Epithelial cell of proximal tubule (primary cell): ENCODE results near the gene CMBL. TPM values are rescaled to one million over a fixed set of nuclear protein-coding genes. Genes with fewer than 3 reads are reported as not detected.

Experiments
- DNase-seq: peaks from one replicate; pipeline ENCODE4 v3.0.0-alpha.2; 2011; ENCODE audit warnings: low read depth
- H3K4me3 ChIP-seq: 2 replicates; pipeline ENCODE4 v1.5.1; 2011; ENCODE audit warnings: low read depth, mild to moderate bottlenecking, low read length
- total RNA-seq: library from RNA; depleted of rRNA; stranded (reverse); fragments of >200 nt; gene quantifications from 2 replicates; pipeline ENCODE4 v1.2.3, GENCODE V29; 2015
- TF ChIP-seq, protein P1 (sequence below): conservative IDR thresholded peaks from 2 replicates; pipeline ENCODE4 v1.5.1; 2012; ENCODE audit warnings: low read depth, mild to moderate bottlenecking, low read length

Gene CMBL
- total RNA-seq, 1 donor from 2014 or later: 2.2 TPM

- no peak overlapping the region for H3K4me3 ChIP-seq
- TF ChIP-seq, protein P1, sequence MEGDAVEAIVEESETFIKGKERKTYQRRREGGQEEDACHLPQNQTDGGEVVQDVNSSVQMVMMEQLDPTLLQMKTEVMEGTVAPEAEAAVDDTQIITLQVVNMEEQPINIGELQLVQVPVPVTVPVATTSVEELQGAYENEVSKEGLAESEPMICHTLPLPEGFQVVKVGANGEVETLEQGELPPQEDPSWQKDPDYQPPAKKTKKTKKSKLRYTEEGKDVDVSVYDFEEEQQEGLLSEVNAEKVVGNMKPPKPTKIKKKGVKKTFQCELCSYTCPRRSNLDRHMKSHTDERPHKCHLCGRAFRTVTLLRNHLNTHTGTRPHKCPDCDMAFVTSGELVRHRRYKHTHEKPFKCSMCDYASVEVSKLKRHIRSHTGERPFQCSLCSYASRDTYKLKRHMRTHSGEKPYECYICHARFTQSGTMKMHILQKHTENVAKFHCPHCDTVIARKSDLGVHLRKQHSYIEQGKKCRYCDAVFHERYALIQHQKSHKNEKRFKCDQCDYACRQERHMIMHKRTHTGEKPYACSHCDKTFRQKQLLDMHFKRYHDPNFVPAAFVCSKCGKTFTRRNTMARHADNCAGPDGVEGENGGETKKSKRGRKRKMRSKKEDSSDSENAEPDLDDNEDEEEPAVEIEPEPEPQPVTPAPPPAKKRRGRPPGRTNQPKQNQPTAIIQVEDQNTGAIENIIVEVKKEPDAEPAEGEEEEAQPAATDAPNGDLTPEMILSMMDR: no peak
Measured at GRCh38 chr5:10338686-10339057, 31.0 kb upstream of the CMBL start.

DNA sequence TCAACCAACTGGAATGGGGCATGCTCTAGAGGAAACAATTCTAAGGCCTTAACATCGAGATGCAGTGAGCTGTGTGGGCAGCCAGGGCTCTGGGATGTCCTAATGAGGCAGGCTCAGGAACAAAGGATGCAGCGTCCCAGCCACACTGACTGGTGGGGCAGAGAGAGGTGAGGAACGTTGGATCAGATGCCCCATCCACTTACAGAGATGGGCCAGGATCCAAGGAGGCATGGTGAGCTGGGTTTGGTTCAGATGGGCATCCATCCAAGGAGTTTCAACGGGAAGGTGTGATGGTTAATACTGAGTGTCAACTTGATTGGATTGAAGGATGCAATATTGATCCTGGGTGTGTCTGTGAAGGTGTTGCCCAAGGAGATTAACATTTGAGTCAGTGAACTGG lies 30.3 kb upstream of the CMBL start:
- TF ChIP-seq, protein P1: no peak
- DNase-seq: no peak
- no peak overlapping the region for H3K4me3 ChIP-seq

More at GRCh38 chr5:10338686-10339057, 31.0 kb upstream of the CMBL start:
- no peak for DNase-seq

GRCh38 chr5:10337107-10337506 lies 29.4 kb upstream of the CMBL start:
- no peak overlapping the region for H3K4me3 ChIP-seq
- no peak for DNase-seq
- TF ChIP-seq, protein P1: no peak

- TF ChIP-seq, protein P1: no peak
- no peak overlapping the region for H3K4me3 ChIP-seq
- no peak for DNase-seq
Measured at GRCh38 chr5:10335711-10336470, 28.2 kb upstream of the CMBL start.

- no peak for DNase-seq
- H3K4me3 ChIP-seq: no peak overlapping the region
- TF ChIP-seq, protein P1: no peak
Measured at GRCh38 chr5:10334831-10335230, 27.1 kb upstream of the CMBL start.

DNA sequence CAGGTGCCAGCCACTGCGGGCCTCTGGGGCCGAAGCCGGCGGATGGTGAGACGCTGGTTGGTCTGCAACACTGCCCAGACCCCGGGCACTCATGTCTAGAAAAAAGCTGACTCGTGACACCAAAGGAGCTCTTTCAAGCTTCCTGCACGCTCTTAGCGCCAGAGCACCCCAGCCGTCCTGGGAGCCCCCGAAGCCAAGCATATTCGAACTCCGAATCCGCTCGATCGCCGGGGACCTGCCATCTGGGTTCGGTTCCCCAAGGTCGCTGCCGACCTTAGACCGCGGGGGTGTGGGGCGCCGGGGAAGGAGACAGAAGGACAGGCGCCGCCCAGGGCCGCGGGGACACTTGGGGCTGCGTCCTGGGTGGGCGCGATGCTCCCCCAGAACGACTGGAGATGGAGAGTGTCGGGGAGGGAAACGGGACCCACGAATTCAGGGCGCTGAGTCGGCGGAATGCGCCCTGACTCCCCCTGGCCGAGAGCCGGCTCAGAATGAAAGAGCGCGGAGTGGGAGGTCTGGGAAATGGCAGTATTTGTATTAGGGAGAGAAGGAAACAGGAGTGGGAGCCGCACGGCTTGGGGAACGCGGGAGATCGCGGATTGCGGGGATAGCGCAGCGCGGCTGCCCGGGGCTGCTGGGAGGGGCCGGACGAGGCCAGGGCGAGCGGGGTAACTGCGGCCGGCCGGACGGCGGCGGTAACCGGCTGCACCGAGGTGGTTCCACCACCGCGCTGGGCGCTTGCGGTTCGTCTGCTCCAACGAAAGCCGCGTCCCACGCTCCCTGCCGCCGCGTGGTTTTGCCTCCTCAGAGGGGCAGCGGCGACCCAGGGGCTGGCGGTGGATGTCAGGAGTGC lies 25.7 kb upstream of the CMBL start:
- TF ChIP-seq, protein P1: peak; percentile 21
- H3K4me3 ChIP-seq: peak overlapping the region; percentile 80
- DNase-seq: no peak
